Endodermal cell (in vitro differentiated cells): ENCODE results near the gene ISG20L2. TPM values are rescaled to one million over a fixed set of nuclear protein-coding genes. Genes with fewer than 3 reads are reported as not detected.

ENCODE experiments used
- DNase-seq: peaks from one replicate; pipeline ENCODE4 v3.0.0-alpha.2; 2017
- H3K27ac ChIP-seq: 2 replicates; pipeline ENCODE4 v1.5.1; 2013; ENCODE audit warnings: mild to moderate bottlenecking, low read depth, low read length, moderate library complexity
- H3K27me3 ChIP-seq: 2 replicates; pipeline ENCODE4 v1.6.1; 2013; ENCODE audit warnings: mild to moderate bottlenecking, low read length, moderate library complexity; ENCODE audit not compliant: insufficient read depth, control insufficient read depth, poor library complexity, severe bottlenecking
- H3K36me3 ChIP-seq: 2 replicates; pipeline ENCODE4 v1.7.0; 2013; ENCODE audit warnings: mild to moderate bottlenecking, low read length, moderate library complexity; ENCODE audit not compliant: control insufficient read depth, insufficient read depth
- H3K4me1 ChIP-seq: one replicate; pipeline ENCODE4 v1.7.0; 2013; ENCODE audit warnings: low read length; ENCODE audit not compliant: control insufficient read depth, insufficient read depth
- H3K4me3 ChIP-seq: 2 replicates; pipeline ENCODE4 v1.5.1; 2013; ENCODE audit warnings: mild to moderate bottlenecking, low read length, moderate library complexity
- H3K9ac ChIP-seq: 2 replicates; pipeline ENCODE4 v1.6.1; 2013; ENCODE audit warnings: mild to moderate bottlenecking, low read length, moderate library complexity; ENCODE audit not compliant: poor library complexity, severe bottlenecking; ENCODE audit errors: extremely low read depth
- H3K9me3 ChIP-seq: 2 replicates; pipeline ENCODE4 v1.6.1; 2013; ENCODE audit warnings: mild to moderate bottlenecking, low read length, moderate library complexity; ENCODE audit not compliant: control insufficient read depth
- H3K27ac Mint-ChIP-seq: 2 replicates; pipeline ENCODE4 v1.8.0; 2020; ENCODE audit warnings: mixed read lengths
- H3K27me3 Mint-ChIP-seq: 2 replicates; pipeline ENCODE4 v1.8.0; 2021; ENCODE audit warnings: mild to moderate bottlenecking, mixed read lengths; ENCODE audit not compliant: insufficient read depth
- H3K36me3 Mint-ChIP-seq: 2 replicates; pipeline ENCODE4 v1.8.0; 2020; ENCODE audit warnings: low read depth, mixed read lengths
- H3K4me1 Mint-ChIP-seq: 2 replicates; pipeline ENCODE4 v1.8.0; 2020; ENCODE audit warnings: mixed read lengths
- H3K4me3 Mint-ChIP-seq: 2 replicates; pipeline ENCODE4 v1.8.0; 2020; ENCODE audit warnings: mild to moderate bottlenecking, moderate library complexity, mixed read lengths
- H3K9me3 Mint-ChIP-seq: 2 replicates; pipeline ENCODE4 v1.8.0; 2020; ENCODE audit warnings: mild to moderate bottlenecking, mixed read lengths
- CTCF ChIP-seq: fragments of 200-600 bp; sonication (generic); conservative IDR thresholded peaks from 2 replicates; pipeline ENCODE4 v1.5.0; 2021; ENCODE audit warnings: antibody characterized with exemption, mild to moderate bottlenecking
- WGBS, 2 experiments: methylation state at CpG; one replicate each; pipeline versions ENCODE4 v1.1.5 to v1.1.7; 2013; ENCODE audit warnings: missing lambda C conversion rate in 2 of 2, mixed read lengths in 1 of 2; ENCODE audit not compliant: insufficient coverage in 1 of 2, insufficient read length in 1 of 2; 5-methylcytosine and 5-hydroxymethylcytosine counted together
- total RNA-seq, 2 donors: library from RNA; stranded (reverse); fragmentation: NEBNext Ultra II Directional in 1 of 2; extraction: Animal tissue kit (Norgen Biotek cat#: 25700) in 1 of 2; gene quantifications; 2 replicates in 1 of 2; 3 replicates in 1 of 2; pipeline ENCODE4 v1.2.1, GENCODE V29; 2021

ISG20L2 gene
- total RNA-seq, 2 donors from 2014 or later = 37.2 to 39.9 TPM

GRCh38 chr1:156744344-156744743 lies 15.8 kb upstream of the ISG20L2 start:
- Histone ChIP-seq H3K4me3 (no peak overlapping the region), H3K27me3 (no peaks in the 10 kb centered on the region), H3K27ac (no peak overlapping the region), H3K36me3 (peaks cover 57% of the 10 kb centered on the region), H3K9me3 (no peaks in the 10 kb centered on the region), H3K4me1 (peaks cover 31% of the 10 kb centered on the region), H3K9ac (no peak overlapping the region)
- Mint-ChIP-seq H3K4me3 (no peak overlapping the region), H3K27me3 (no peaks in the 10 kb centered on the region), H3K4me1 (peaks cover 61% of the 10 kb centered on the region), H3K36me3 (peaks cover 34% of the 10 kb centered on the region), H3K9me3 (no peaks in the 10 kb centered on the region), H3K27ac (peak overlapping the region; percentile 99)
- no peak for DNase-seq
- WGBS, 2 experiments = 93 to 100% methylated on average over 1 to 11 of the region's 12 CpGs
- no peak for TF ChIP-seq CTCF

- H3K4me3 Mint-ChIP-seq = no peak overlapping the region
- H3K4me1 Mint-ChIP-seq = peaks cover 54% of the 10 kb centered on the region
- WGBS, 2 experiments = 96 to 100% methylated on average over 7 to 14 of the region's 14 CpGs
- Histone ChIP-seq H3K27me3 (no peaks in the 10 kb centered on the region), H3K9me3 (no peaks in the 10 kb centered on the region), H3K27ac (no peak overlapping the region), H3K4me3 (no peak overlapping the region), H3K4me1 (peaks cover 28% of the 10 kb centered on the region), H3K36me3 (peaks cover 58% of the 10 kb centered on the region), H3K9ac (no peak overlapping the region)
- no peak for TF ChIP-seq CTCF
- no peaks in the 10 kb centered on the region for H3K27me3 Mint-ChIP-seq
- no peak for DNase-seq
- peaks cover 38% of the 10 kb centered on the region for H3K36me3 Mint-ChIP-seq
- peak overlapping the region; percentile 68 for H3K27ac Mint-ChIP-seq
- no peaks in the 10 kb centered on the region for H3K9me3 Mint-ChIP-seq
These were observed 15.1 kb upstream of the ISG20L2 start for GRCh38 chr1:156743367-156744302.

GRCh38 chr1:156742801-156743200 lies 14.2 kb upstream of the ISG20L2 start:
- WGBS, 2 experiments = 90 to 100% methylated on average over 1 to 4 of the region's 4 CpGs
- H3K4me3 Mint-ChIP-seq = no peak overlapping the region
- H3K27ac Mint-ChIP-seq = peak overlapping the region; percentile 94
- Histone ChIP-seq H3K36me3 (peaks cover 61% of the 10 kb centered on the region), H3K27me3 (no peaks in the 10 kb centered on the region), H3K9me3 (no peaks in the 10 kb centered on the region), H3K4me3 (no peak overlapping the region), H3K27ac (no peak overlapping the region), H3K4me1 (peaks cover 20% of the 10 kb centered on the region), H3K9ac (no peak overlapping the region)
- TF ChIP-seq CTCF = no peak
- H3K27me3 Mint-ChIP-seq = no peaks in the 10 kb centered on the region
- no peaks in the 10 kb centered on the region for H3K9me3 Mint-ChIP-seq
- peaks cover 43% of the 10 kb centered on the region for H3K36me3 Mint-ChIP-seq
- peaks cover 46% of the 10 kb centered on the region for H3K4me1 Mint-ChIP-seq
- DNase-seq = no peak
